ENCODE data around the gene PRKG1. TPM values are rescaled to one million over a fixed set of nuclear protein-coding genes. Genes with fewer than 3 reads are reported as not detected.

Gene PRKG1
- total and polyA plus RNA-seq, 2 of the 4 experiments (the other 2 are of a cell fraction) = 3.5 to 18.3 TPM

DNA sequence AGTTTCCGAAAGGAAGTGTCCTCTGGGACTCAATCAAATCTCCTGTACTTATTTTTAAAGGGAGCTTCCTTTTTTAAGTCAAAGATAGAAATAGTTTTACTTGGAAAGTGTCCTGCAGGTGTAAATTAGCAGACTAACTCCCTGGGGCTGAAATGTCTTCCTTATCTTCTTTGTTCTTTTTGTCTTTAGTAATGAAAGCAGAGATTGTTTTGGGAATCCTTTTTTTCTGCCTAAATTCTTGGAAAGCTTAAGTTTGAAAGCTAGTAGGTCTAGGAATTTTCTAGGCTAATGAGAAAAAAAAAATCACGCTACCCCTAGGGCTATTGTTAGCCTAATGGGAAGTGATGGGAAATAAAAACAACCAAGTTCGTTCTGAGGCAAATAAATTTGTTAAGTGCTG is 764.2 kb downstream of the PRKG1 start:
- no peak overlapping the region for H4K5ac ChIP-seq (ENCODE audit: low read depth, low read length)
- POLR2A ChIA-PET (ENCODE audit: unreplicated experiment) = no interaction called here
- no peak overlapping the region for H3K27ac ChIP-seq (ENCODE audit: insufficient read depth, low read length)
- H3K14ac ChIP-seq (replicated peaks; ENCODE audit: low read depth, low read length) = no peak overlapping the region
- dilution Hi-C loops (cut with HindIII; ENCODE audit: low sequenced_read_pairs, unreplicated experiment) (no loop called here), intact Hi-C loops (cut with micrococcal nuclease) (no loop called here), in situ Hi-C loops (cut with MboI; ENCODE audit: low sequenced_read_pairs) (no loop called here)
- no CpG with 5 or more reads among the region's 3 CpGs for WGBS, 2 experiments (ENCODE audit: extremely low coverage in 2 of 2, insufficient read length in 1 of 2)
- H2AK9ac ChIP-seq (replicated peaks; ENCODE audit: low read depth, low read length, poor library complexity) = no peak overlapping the region
- H3K9ac ChIP-seq (ENCODE audit: low read depth, low read length) = no peak overlapping the region
- H2BK5ac ChIP-seq (ENCODE audit: low read depth, low read length, poor library complexity, severe bottlenecking) = no peak overlapping the region
- TF ChIP-seq CHD1 (IDR thresholded peaks at IDR 0.05; ENCODE audit: low read depth, low read length) = no peak
- no peak for TF ChIP-seq POLR2A (IDR thresholded peaks at IDR 0.05; ENCODE audit: low read depth, low read length)
- no peak for TF ChIP-seq RCOR1 (IDR thresholded peaks at IDR 0.05; ENCODE audit: insufficient replicate concordance, low read length)
- TF ChIP-seq RAD21 (IDR thresholded peaks at IDR 0.05; ENCODE audit: low read length) = no peak
- TF ChIP-seq, protein P1, sequence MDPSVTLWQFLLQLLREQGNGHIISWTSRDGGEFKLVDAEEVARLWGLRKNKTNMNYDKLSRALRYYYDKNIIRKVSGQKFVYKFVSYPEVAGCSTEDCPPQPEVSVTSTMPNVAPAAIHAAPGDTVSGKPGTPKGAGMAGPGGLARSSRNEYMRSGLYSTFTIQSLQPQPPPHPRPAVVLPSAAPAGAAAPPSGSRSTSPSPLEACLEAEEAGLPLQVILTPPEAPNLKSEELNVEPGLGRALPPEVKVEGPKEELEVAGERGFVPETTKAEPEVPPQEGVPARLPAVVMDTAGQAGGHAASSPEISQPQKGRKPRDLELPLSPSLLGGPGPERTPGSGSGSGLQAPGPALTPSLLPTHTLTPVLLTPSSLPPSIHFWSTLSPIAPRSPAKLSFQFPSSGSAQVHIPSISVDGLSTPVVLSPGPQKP (IDR thresholded peaks at IDR 0.05; ENCODE audit: borderline replicate concordance, low read depth, low read length) = no peak
- H3K9me3 ChIP-seq (ENCODE audit: control insufficient read depth, insufficient read depth, low read length) = no peaks in the 10 kb centered on the region
- no TSS peak for BruUV-seq (replicated peaks)
- no peak overlapping the region for H3K56ac ChIP-seq (ENCODE audit: extremely low read depth, insufficient read depth, low read length)
- H4K91ac ChIP-seq (ENCODE audit: insufficient read depth, low read depth, low read length) = no peak overlapping the region
- H3K23ac ChIP-seq (ENCODE audit: low read depth, low read length) = no peak overlapping the region
- no peak overlapping the region for H3K18ac ChIP-seq (ENCODE audit: low read depth, low read length)
- no peak overlapping the region for H2BK15ac ChIP-seq (ENCODE audit: low read depth, low read length)
- H4K20me1 ChIP-seq (ENCODE audit: insufficient read depth, low read length) = no peaks in the 10 kb centered on the region
- H3K4me1 ChIP-seq (ENCODE audit: control insufficient read depth, insufficient read depth, low read length) = no peaks in the 10 kb centered on the region
- no peak overlapping the region for H2BK120ac ChIP-seq (ENCODE audit: low read depth, low read length)
- no peak overlapping the region for H3K4me3 ChIP-seq (ENCODE audit: insufficient read depth, low read depth, low read length)
- DNase-seq (no peak), ATAC-seq (ENCODE audit: low read depth) (no peak)
- no peak overlapping the region for H4K8ac ChIP-seq (ENCODE audit: low read depth in 2 of 2, low read length in 2 of 2)
- H3K4me2 ChIP-seq (ENCODE audit: low read depth, low read length) = no peak overlapping the region
- CTCF ChIA-PET = interaction anchor here (1.3 kb wide), 1 partner anchor 8 kb away, joined by 3 read pairs; no protein-coding TSS in a partner anchor
- H3K79me1 ChIP-seq (ENCODE audit: low read depth in 1 of 2, low read length in 2 of 2) = no peaks in the 10 kb centered on the region
- H3K27me3 ChIP-seq (ENCODE audit: control insufficient read depth, insufficient read depth, low read length) = no peaks in the 10 kb centered on the region
- no peak overlapping the region for H2AK5ac ChIP-seq (ENCODE audit: low read depth, low read length)
- no peaks in the 10 kb centered on the region for H3K36me3 ChIP-seq (ENCODE audit: control insufficient read depth, insufficient read depth, low read length)
- H3K9me1 ChIP-seq (ENCODE audit: insufficient read depth, low read length) = no peaks in the 10 kb centered on the region
- no peak overlapping the region for H3K4ac ChIP-seq (ENCODE audit: low read depth, low read length)
- H2BK20ac ChIP-seq (ENCODE audit: low read depth, low read length) = no peak overlapping the region
- H2AFZ ChIP-seq (replicated peaks; ENCODE audit: low read length, poor library complexity) = no peak overlapping the region
